GM12878 (cell line): ENCODE measurements around the gene C4orf33. TPM values are rescaled to one million over a fixed set of nuclear protein-coding genes. Genes with fewer than 3 reads are reported as not detected.

Experiments used
- ATAC-seq: fragments of 200-7000 bp; cut with Tn5 transposase; 3 replicates; pipeline ENCODE4 v1.9.1; 2020; ENCODE audit warnings: mild to moderate bottlenecking, moderate library complexity
- BruUV-seq: library from RNA; stranded (reverse); fragments of 400-500 nt; replicated peaks from 2 replicates; lab custom pipeline; 2021; lab: Mats Ljungman, UMichigan
- CTCF ChIA-PET: fragments of 300-600 bp; sonication (Branson Sonifier 250); formaldehyde crosslinking; extraction: SDS; loops from one replicate; lab custom pipeline; 2021; ENCODE audit warnings: inconsistent platforms; lab: Yijun Ruan, JAX
- POLR2A ChIA-PET: fragments of 350-600 bp; formaldehyde crosslinking; extraction: SDS; loops from one replicate; lab custom pipeline; 2021; ENCODE audit warnings: inconsistent platforms; lab: Charles Lee
- RAD21 ChIA-PET: fragments of 300-600 bp; sonication (Branson Sonifier 250); formaldehyde crosslinking; loops from one replicate; lab custom pipeline; 2023; ENCODE audit warnings: antibody characterized with exemption; ENCODE audit not compliant: unreplicated experiment; lab: Charles Lee
- SMC1A ChIA-PET: fragments of 300-600 bp; sonication (Branson Sonifier 250); formaldehyde crosslinking; loops from one replicate; lab custom pipeline; 2023; ENCODE audit not compliant: unreplicated experiment, uncharacterized antibody; lab: Charles Lee
- DNase-seq: peaks from one replicate; pipeline ENCODE4 v3.0.0-alpha.2; 2011; ENCODE audit warnings: low read depth, low spot score
- FAIRE-seq: peaks from 3 replicates; lab custom pipeline; 2011; peaks lifted over from hg19 to GRCh38; lab: Jason Lieb, UNC
- H2AFZ ChIP-seq: 2 replicates; pipeline ENCODE4 v1.6.0; 2011; ENCODE audit warnings: low read depth, low read length, control low read depth; ENCODE audit not compliant: control insufficient read depth
- H3K27ac ChIP-seq: 2 replicates; pipeline ENCODE4 v1.5.1; 2011; ENCODE audit warnings: control low read depth; ENCODE audit not compliant: control insufficient read depth, insufficient read depth
- H3K27me3 ChIP-seq, 2 experiments: replicated peaks in 1 of 2; 2 replicates each; pipeline versions ENCODE4 v1.6.0 to v1.6.1; 2011; ENCODE audit warnings: low read length in 1 of 2; ENCODE audit not compliant: control insufficient read depth in 2 of 2, insufficient read depth in 2 of 2
- H3K36me3 ChIP-seq, 2 experiments: 2 replicates each; pipeline ENCODE4 v1.5.1; 2011; ENCODE audit warnings: low read length in 1 of 2; ENCODE audit not compliant: control insufficient read depth in 2 of 2, insufficient read depth in 2 of 2
- H3K4me1 ChIP-seq: 2 replicates; pipeline ENCODE4 v1.6.1; 2011; ENCODE audit warnings: mild to moderate bottlenecking, low read length, moderate library complexity, mixed read lengths; ENCODE audit not compliant: control insufficient read depth, insufficient read depth
- H3K4me2 ChIP-seq: 2 replicates; pipeline ENCODE4 v1.6.0; 2011; ENCODE audit warnings: control low read depth; ENCODE audit not compliant: control insufficient read depth, insufficient read depth
- H3K4me3 ChIP-seq: fragments of 200-600 bp; sonication (generic); 2 replicates; pipeline ENCODE4 v1.5.1; 2016
- H3K79me2 ChIP-seq: 2 replicates; pipeline ENCODE4 v1.6.0; 2011; ENCODE audit warnings: low read length; ENCODE audit not compliant: control insufficient read depth, insufficient read depth
- H3K9ac ChIP-seq: 2 replicates; pipeline ENCODE4 v1.8.0; 2011; ENCODE audit warnings: low read length, control low read depth, mixed read lengths; ENCODE audit not compliant: control insufficient read depth, insufficient read depth
- H3K9me3 ChIP-seq: replicated peaks from 3 replicates; pipeline ENCODE4 v1.5.1; 2011; ENCODE audit warnings: mild to moderate bottlenecking, low read length; ENCODE audit not compliant: control insufficient read depth, insufficient read depth
- H4K20me1 ChIP-seq: 2 replicates; pipeline ENCODE4 v1.6.0; 2011; ENCODE audit not compliant: control insufficient read depth, insufficient read depth
- DPF2 ChIP-seq: fragments of 450-650 bp; IDR thresholded peaks from 2 replicates; pipeline ENCODE4 v1.6.1; 2017; ENCODE audit warnings: mild to moderate bottlenecking
- STAT1 ChIP-seq: fragments of 450-650 bp; conservative IDR thresholded peaks from 2 replicates; pipeline ENCODE4 v1.6.1; 2014; ENCODE audit warnings: antibody characterized with exemption, mild to moderate bottlenecking
- TCF7 ChIP-seq: IDR thresholded peaks from 2 replicates; pipeline ENCODE4 v1.6.1; 2014; ENCODE audit warnings: antibody characterized with exemption, borderline replicate concordance
- WGBS: methylation state at CpG from one replicate; pipeline ENCODE4 v1.1.6; 2016; ENCODE audit warnings: low lambda C conversion rate; ENCODE audit not compliant: insufficient replicate concordance, insufficient coverage; ENCODE audit errors: missing lambda C conversion rate; 5-methylcytosine and 5-hydroxymethylcytosine counted together
- in situ Hi-C: fragments of 300-500 bp; cut with MboI; formaldehyde crosslinking; loops from 9 replicates; pipeline ENCODE4 v1.14.3; 2018; ENCODE audit warnings: mixed read lengths
- intact Hi-C: fragments of 100-400 bp; cut with micrococcal nuclease; formaldehyde crosslinking; loops from one replicate; pipeline ENCODE4 v1.14.2; 2022; ENCODE audit not compliant: unreplicated experiment
- polyA plus RNA-seq, 11 experiments: library from polyadenylated mRNA; depleted of rRNA in 4 of 11; unstranded in 6 of 11; stranded (reverse) in 5 of 11; fragments of >200 nt; fragmentation: Nextera tagmentation in 4 of 11; fragmentation: Illumina TruSeq in 1 of 11; extraction: Ambion mirVana in 4 of 11; extraction: Trizol in 1 of 11; gene quantifications; 1 replicate in 1 of 11; 2 replicates in 10 of 11; pipeline versions ENCODE4 v1.2.1 to v1.2.3, GENCODE V29; 2011 to 2016; ENCODE audit warnings: inconsistent platforms in 2 of 11, missing spikeins in 2 of 11, low read depth in 1 of 11
- total RNA-seq, 4 experiments: library from RNA; depleted of rRNA in 3 of 4; stranded (reverse); fragments of >200 nt in 3 of 4; fragmentation: Illumina TruSeq in 1 of 4; extraction: Trizol in 1 of 4; gene quantifications; 2 replicates each; pipeline versions ENCODE4 v1.2.1 to v1.2.3, GENCODE V29; 2013 to 2021
- TF ChIP-seq, protein P1 (sequence below): fragments of 450-650 bp; IDR thresholded peaks from 2 replicates; pipeline ENCODE4 v1.6.1; 2016; ENCODE audit warnings: mild to moderate bottlenecking, moderate library complexity, borderline replicate concordance
- TF ChIP-seq, protein P2 (sequence below): fragments of 450-650 bp; IDR thresholded peaks from 2 replicates; pipeline ENCODE4 v1.6.1; 2017; ENCODE audit warnings: low read depth, mild to moderate bottlenecking, moderate library complexity

The C4orf33 gene
- total and polyA plus RNA-seq, 10 of the 15 experiments (the other 5 are each of a cell fraction or from before 2014, with no cell fraction given), result 10.2 to 29.8 (median 20.3) TPM

DNA sequence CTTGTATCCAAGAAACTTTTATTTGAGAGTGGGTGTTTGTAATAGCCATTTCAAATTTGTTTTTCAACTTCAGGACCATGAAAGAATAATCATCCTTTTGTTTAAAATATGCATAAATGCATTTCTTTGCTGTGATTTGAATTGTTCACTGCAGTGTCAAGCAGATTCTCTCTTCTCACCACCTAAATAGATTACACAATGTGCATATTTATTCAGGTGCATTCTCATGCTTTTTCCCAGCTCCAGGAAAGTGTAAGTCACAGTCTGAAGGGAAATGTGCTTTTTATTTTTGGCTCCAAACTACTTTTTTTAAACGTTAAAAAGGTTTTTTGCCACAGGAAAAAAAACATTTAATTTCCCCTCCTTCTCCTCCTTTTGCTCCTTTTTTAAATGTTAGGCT is 17.5 kb downstream of the C4orf33 start:
- Histone ChIP-seq H3K9ac (no peak overlapping the region), H3K79me2 (no peaks in the 10 kb centered on the region), H3K36me3 (peaks cover 0 to 1% of the 10 kb centered on the region in 2 experiments; a peak in 1 of 4 replicates), H3K4me2 (no peak overlapping the region), H3K27me3 (no peaks in the 10 kb centered on the region), H2AFZ (no peak overlapping the region), H3K4me1 (no peaks in the 10 kb centered on the region), H4K20me1 (no peaks in the 10 kb centered on the region), H3K4me3 (no peak overlapping the region), H3K9me3 (no peaks in the 10 kb centered on the region), H3K27ac (no peak overlapping the region)
- in situ Hi-C loops (no loop called here), intact Hi-C loops (no loop called here)
- no peak for ATAC-seq
- RAD21 ChIA-PET, result no interaction called here
- no peak for FAIRE-seq
- POLR2A ChIA-PET, result no interaction called here
- CTCF ChIA-PET, result interaction anchor here (0.6 kb wide), 1 partner anchor 15 kb away, joined by 4 read pairs; no protein-coding TSS in a partner anchor
- WGBS, result 62% methylated on average over 1 of the region's 1 CpG
- TF ChIP-seq, protein P1, sequence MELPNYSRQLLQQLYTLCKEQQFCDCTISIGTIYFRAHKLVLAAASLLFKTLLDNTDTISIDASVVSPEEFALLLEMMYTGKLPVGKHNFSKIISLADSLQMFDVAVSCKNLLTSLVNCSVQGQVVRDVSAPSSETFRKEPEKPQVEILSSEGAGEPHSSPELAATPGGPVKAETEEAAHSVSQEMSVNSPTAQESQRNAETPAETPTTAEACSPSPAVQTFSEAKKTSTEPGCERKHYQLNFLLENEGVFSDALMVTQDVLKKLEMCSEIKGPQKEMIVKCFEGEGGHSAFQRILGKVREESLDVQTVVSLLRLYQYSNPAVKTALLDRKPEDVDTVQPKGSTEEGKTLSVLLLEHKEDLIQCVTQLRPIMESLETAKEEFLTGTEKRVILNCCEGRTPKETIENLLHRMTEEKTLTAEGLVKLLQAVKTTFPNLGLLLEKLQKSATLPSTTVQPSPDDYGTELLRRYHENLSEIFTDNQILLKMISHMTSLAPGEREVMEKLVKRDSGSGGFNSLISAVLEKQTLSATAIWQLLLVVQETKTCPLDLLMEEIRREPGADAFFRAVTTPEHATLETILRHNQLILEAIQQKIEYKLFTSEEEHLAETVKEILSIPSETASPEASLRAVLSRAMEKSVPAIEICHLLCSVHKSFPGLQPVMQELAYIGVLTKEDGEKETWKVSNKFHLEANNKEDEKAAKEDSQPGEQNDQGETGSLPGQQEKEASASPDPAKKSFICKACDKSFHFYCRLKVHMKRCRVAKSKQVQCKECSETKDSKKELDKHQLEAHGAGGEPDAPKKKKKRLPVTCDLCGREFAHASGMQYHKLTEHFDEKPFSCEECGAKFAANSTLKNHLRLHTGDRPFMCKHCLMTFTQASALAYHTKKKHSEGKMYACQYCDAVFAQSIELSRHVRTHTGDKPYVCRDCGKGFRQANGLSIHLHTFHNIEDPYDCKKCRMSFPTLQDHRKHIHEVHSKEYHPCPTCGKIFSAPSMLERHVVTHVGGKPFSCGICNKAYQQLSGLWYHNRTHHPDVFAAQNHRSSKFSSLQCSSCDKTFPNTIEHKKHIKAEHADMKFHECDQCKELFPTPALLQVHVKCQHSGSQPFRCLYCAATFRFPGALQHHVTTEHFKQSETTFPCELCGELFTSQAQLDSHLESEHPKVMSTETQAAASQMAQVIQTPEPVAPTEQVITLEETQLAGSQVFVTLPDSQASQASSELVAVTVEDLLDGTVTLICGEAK, result no peak
- TF ChIP-seq STAT1 (no peak), TCF7 (no peak), DPF2 (no peak)
- TF ChIP-seq, protein P2, sequence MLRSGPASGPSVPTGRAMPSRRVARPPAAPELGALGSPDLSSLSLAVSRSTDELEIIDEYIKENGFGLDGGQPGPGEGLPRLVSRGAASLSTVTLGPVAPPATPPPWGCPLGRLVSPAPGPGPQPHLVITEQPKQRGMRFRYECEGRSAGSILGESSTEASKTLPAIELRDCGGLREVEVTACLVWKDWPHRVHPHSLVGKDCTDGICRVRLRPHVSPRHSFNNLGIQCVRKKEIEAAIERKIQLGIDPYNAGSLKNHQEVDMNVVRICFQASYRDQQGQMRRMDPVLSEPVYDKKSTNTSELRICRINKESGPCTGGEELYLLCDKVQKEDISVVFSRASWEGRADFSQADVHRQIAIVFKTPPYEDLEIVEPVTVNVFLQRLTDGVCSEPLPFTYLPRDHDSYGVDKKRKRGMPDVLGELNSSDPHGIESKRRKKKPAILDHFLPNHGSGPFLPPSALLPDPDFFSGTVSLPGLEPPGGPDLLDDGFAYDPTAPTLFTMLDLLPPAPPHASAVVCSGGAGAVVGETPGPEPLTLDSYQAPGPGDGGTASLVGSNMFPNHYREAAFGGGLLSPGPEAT, result no peak
- SMC1A ChIA-PET, result no interaction called here
- no peak for DNase-seq
- no TSS peak for BruUV-seq
